Coronary artery (tissue), 2 donors: Measurements from ENCODE around the gene ZNF283.

Experiments
- DNase-seq: peaks from one replicate; pipeline ENCODE4 v3.0.0-alpha.2; 2017; ENCODE audit warnings: low spot score
- H3K27ac ChIP-seq, 2 donors: fragments of 200-600 bp; sonication (generic); one replicate each; pipeline ENCODE4 v1.5.1; 2016 to 2019
- H3K4me3 ChIP-seq: fragments of 200-600 bp; sonication (generic); 2 replicates; pipeline ENCODE4 v1.5.1; 2016; ENCODE audit warnings: mild to moderate bottlenecking, moderate library complexity
- CTCF ChIP-seq: fragments of 200-600 bp; sonication (generic); IDR thresholded peaks from one replicate; pipeline ENCODE4 v1.5.1; 2019; ENCODE audit warnings: antibody characterized with exemption

ZNF283 gene

GRCh38 chr19:43826787-43827754 is at the start of gene ZNF283:
Gene ZNF283 (plus strand): TSS chr19:43827321. CDS start chr19:43833505, 6,184 bp downstream.
- peak within 1 kb of the TSS; percentile 66 to 84 for H3K27ac ChIP-seq
- peak within 1 kb of the TSS; percentile 93 for H3K4me3 ChIP-seq
- DNase-seq: peak; percentile 92
- no peak for TF ChIP-seq CTCF

GRCh38 chr19:43778651-43779050 is 48.5 kb upstream of the ZNF283 start:
- TF ChIP-seq CTCF: no peak
- Histone ChIP-seq H3K4me3 (no peak overlapping the region), H3K27ac (peak overlapping the region in 1 of 2 donors; percentile 47)
- DNase-seq: no peak

GRCh38 chr19:43779147-43779819 is 47.8 kb upstream of the ZNF283 start:
- TF ChIP-seq CTCF: no peak
- H3K27ac ChIP-seq: peak overlapping the region in 1 of 2 donors; percentile 47
- no peak for DNase-seq
- peak overlapping the region; percentile 30 for H3K4me3 ChIP-seq

GRCh38 chr19:43779820-43780219 is 47.3 kb upstream of the ZNF283 start:
- Histone ChIP-seq H3K27ac (no peak overlapping the region), H3K4me3 (peak overlapping the region; percentile 30)
- no peak for TF ChIP-seq CTCF
- DNase-seq: no peak

- H3K27ac ChIP-seq: no peak within 1 kb of the TSS
- DNase-seq: no peak
- H3K4me3 ChIP-seq: peak within 1 kb of the TSS; percentile 47
- TF ChIP-seq CTCF: no peak
Observed at GRCh38 chr19:43780706-43781525, 46.2 kb upstream of the ZNF283 start, which contains the start of gene KCNN4. Gene KCNN4 (minus strand): TSS chr19:43780973. CDS start chr19:43780861, 112 bp downstream.

GRCh38 chr19:43781630-43782310 is 45.4 kb upstream of the ZNF283 start:
- no peak for TF ChIP-seq CTCF
- no peak overlapping the region for H3K27ac ChIP-seq
- no peak overlapping the region for H3K4me3 ChIP-seq
- no peak for DNase-seq
